Thyroid gland (tissue), 4 donors: ENCODE results near the gene L1CAM.

Experiments used
- POLR2A ChIP-seq, 2 donors: fragments of 450-650 bp; IDR thresholded peaks; one replicate each; pipeline ENCODE4 v1.6.1; 2017; ENCODE audit warnings: antibody characterized with exemption in 2 of 2, mild to moderate bottlenecking in 2 of 2, moderate library complexity in 1 of 2
- TF ChIP-seq, protein P1 (sequence below), 6 experiments: fragments of 200-600 bp in 3 of 6; fragments of 450-650 bp in 3 of 6; sonication (generic) in 3 of 6; IDR thresholded peaks; one replicate each; pipeline ENCODE4 v1.5.1; 2016 to 2019; ENCODE audit warnings: antibody characterized with exemption in 6 of 6, mild to moderate bottlenecking in 2 of 6, inconsistent platforms in 1 of 6, moderate library complexity in 1 of 6

DNA sequence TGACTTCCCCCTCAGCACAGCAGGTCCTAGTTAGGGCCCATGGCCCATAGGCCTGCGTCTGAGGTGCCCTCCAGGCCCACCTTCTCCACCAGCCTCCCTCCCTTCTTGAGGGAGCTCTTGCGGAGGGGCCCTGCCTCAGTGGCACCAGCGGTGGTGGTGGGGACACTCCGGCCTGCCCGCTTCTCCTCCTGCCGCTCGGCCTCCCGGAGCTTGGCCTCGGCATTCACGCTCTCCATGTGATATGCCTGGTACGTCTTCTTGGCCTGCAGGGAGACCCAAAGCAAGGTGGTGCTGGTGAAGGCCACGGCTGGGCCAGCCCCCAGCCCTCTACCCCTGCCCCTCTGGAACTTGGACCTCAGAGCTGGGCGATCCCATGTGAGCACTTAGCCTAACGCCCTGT is 34.6 kb upstream of the L1CAM start:
- TF ChIP-seq POLR2A (IDR thresholded peaks at IDR 0.05), result no peak
- TF ChIP-seq, protein P1, sequence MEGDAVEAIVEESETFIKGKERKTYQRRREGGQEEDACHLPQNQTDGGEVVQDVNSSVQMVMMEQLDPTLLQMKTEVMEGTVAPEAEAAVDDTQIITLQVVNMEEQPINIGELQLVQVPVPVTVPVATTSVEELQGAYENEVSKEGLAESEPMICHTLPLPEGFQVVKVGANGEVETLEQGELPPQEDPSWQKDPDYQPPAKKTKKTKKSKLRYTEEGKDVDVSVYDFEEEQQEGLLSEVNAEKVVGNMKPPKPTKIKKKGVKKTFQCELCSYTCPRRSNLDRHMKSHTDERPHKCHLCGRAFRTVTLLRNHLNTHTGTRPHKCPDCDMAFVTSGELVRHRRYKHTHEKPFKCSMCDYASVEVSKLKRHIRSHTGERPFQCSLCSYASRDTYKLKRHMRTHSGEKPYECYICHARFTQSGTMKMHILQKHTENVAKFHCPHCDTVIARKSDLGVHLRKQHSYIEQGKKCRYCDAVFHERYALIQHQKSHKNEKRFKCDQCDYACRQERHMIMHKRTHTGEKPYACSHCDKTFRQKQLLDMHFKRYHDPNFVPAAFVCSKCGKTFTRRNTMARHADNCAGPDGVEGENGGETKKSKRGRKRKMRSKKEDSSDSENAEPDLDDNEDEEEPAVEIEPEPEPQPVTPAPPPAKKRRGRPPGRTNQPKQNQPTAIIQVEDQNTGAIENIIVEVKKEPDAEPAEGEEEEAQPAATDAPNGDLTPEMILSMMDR (IDR thresholded peaks at IDR 0.05), result no peak
